GM23248 (cell line): ENCODE data around the gene PTPRD.

Source experiments
- EZH2 ChIP-seq: fragments of 200-600 bp; sonication (generic); IDR thresholded peaks from 2 replicates; pipeline ENCODE4 v1.6.1; 2018; ENCODE audit warnings: antibody characterized with exemption, mild to moderate bottlenecking; ENCODE audit not compliant: insufficient read depth, poor library complexity, severe bottlenecking
- EZH2phosphoT487 ChIP-seq: fragments of 200-600 bp; sonication (generic); IDR thresholded peaks from 2 replicates; pipeline ENCODE4 v1.6.1; 2018; ENCODE audit warnings: antibody characterized with exemption, moderate library complexity, mild to moderate bottlenecking, low read depth; ENCODE audit not compliant: insufficient read depth

- TF ChIP-seq EZH2 (no peak), EZH2phosphoT487 (no peak)
Observed at GRCh38 chr9:8726692-8727091, 1886.1 kb downstream of the PTPRD start.
